GM18508 (cell line): ENCODE data around the gene EPX.
A peak's percentile ranks its signal among the peaks of the same experiment; 100 is the strongest.

Source experiments
- ATAC-seq: cut with Tn5 transposase; IDR thresholded peaks from one replicate; pipeline ENCODE4 v1.9.1; 2021; ENCODE audit warnings: moderate number of reproducible peaks; ENCODE audit not compliant: insufficient read depth, unreplicated experiment

EPX gene

GRCh38 chr17:58219007-58219788, 26.7 kb downstream of the EPX start, which contains the start of gene MKS1:
Gene MKS1, minus strand, starts transcription at chr17:58219255. Its CDS starts 25 bp downstream, at chr17:58219230.
- ATAC-seq = peak; percentile 65

GRCh38 chr17:58219789-58220183, 27.3 kb downstream of the EPX start:
- no peak for ATAC-seq

GRCh38 chr17:58224315-58224714, 31.8 kb downstream of the EPX start:
- ATAC-seq = no peak

- ATAC-seq = no peak
Measured at GRCh38 chr17:58227733-58228132, 35.2 kb downstream of the EPX start.

GRCh38 chr17:58228679-58229078, 36.2 kb downstream of the EPX start:
- ATAC-seq = no peak

- no peak for ATAC-seq
Measured at GRCh38 chr17:58229384-58229783, 36.9 kb downstream of the EPX start.

GRCh38 chr17:58229881-58230280, 37.4 kb downstream of the EPX start:
- no peak for ATAC-seq

- ATAC-seq = no peak
Measured at GRCh38 chr17:58231641-58232040, 39.1 kb downstream of the EPX start.

GRCh38 chr17:58232707-58233156, 40.2 kb downstream of the EPX start:
- ATAC-seq = peak; percentile 60

GRCh38 chr17:58233543-58233942, 41.0 kb downstream of the EPX start:
- no peak for ATAC-seq

- ATAC-seq = no peak
Measured at GRCh38 chr17:58234512-58234911, 42.0 kb downstream of the EPX start.

- no peak for ATAC-seq
Measured at GRCh38 chr17:58235821-58236220, 43.3 kb downstream of the EPX start.

- no peak for ATAC-seq
Measured at GRCh38 chr17:58236394-58236793, 43.9 kb downstream of the EPX start.

GRCh38 chr17:58238147-58238634, 45.7 kb downstream of the EPX start, which contains the start of gene LPO:
Gene LPO, plus strand, starts transcription at chr17:58238584. Its CDS starts 4,396 bp downstream, at chr17:58242980.
- ATAC-seq = no peak

GRCh38 chr17:58239987-58240386, 47.5 kb downstream of the EPX start:
- no peak for ATAC-seq

GRCh38 chr17:58242171-58242784, 49.8 kb downstream of the EPX start:
- no peak for ATAC-seq

- no peak for ATAC-seq
Measured at GRCh38 chr17:58244963-58245362, 52.4 kb downstream of the EPX start.

GRCh38 chr17:58245428-58246103, 53.0 kb downstream of the EPX start:
- ATAC-seq = no peak

GRCh38 chr17:58246104-58246740, 53.7 kb downstream of the EPX start:
- ATAC-seq = no peak

- ATAC-seq = no peak
Measured at GRCh38 chr17:58246781-58247180, 54.3 kb downstream of the EPX start.
